Ureter (tissue), 1 donor: ENCODE results near the gene DLL1. TPM values are rescaled to one million over a fixed set of nuclear protein-coding genes. Genes with fewer than 3 reads are reported as not detected.

Experiments used
- DNase-seq: peaks from one replicate; pipeline ENCODE4 v3.0.0-alpha.2; 2020; ENCODE audit warnings: low spot score
- total RNA-seq: library from RNA; stranded (reverse); gene quantifications from one replicate; pipeline ENCODE4 v1.2.4, GENCODE V29; 2023
- donor health status: DM: yes; HTN: yes; CAD: no.

Gene DLL1
- total RNA-seq, 1 donor from 2014 or later: 16.1 TPM

- DNase-seq: no peak
Measured at GRCh38 chr6:170233286-170234205, 57.3 kb downstream of the DLL1 start.

Other genes with a start within 250 kb of the DLL1 start
- 54.5 TPM for gene FAM120B, start 15.7 kb upstream of the DLL1 start, total RNA-seq